CD4-positive, alpha-beta memory T cell (primary cell): ENCODE data around the gene RBM44. TPM values are rescaled to one million over a fixed set of nuclear protein-coding genes. Genes with fewer than 3 reads are reported as not detected.
A peak's percentile ranks its signal among the peaks of the same experiment; 100 is the strongest.
"Not testable (repeated sequence)": the region's sequence is repeated elsewhere in the genome, so short reads cannot be mapped to it uniquely, and the experiment has no call there.

Experiments
- CTCF ChIA-PET: fragments of 350-600 bp; sonication (Branson Sonifier 250); formaldehyde crosslinking; loops from one replicate; lab custom pipeline; 2021; ENCODE audit warnings: inconsistent platforms; ENCODE audit not compliant: partially characterized antibody; lab: Charles Lee
- POLR2A ChIA-PET: fragments of 350-600 bp; sonication (Branson Sonifier 250); formaldehyde crosslinking; loops from one replicate; lab custom pipeline; 2021; ENCODE audit not compliant: partially characterized antibody; lab: Charles Lee
- DNase-seq, 5 donors: peaks; one replicate each; pipeline versions ENCODE4 v3.0.0 to v3.0.0-alpha.2; 2020 to 2022; ENCODE audit warnings: mixed read lengths in 1 of 5
- H3K27ac ChIP-seq: one replicate; pipeline ENCODE4 v1.7.0; 2013; ENCODE audit warnings: low read depth, low read length
- H3K27me3 ChIP-seq: 2 replicates; pipeline ENCODE4 v1.7.0; 2013; ENCODE audit warnings: mild to moderate bottlenecking, low read length, moderate library complexity; ENCODE audit not compliant: insufficient read depth
- H3K36me3 ChIP-seq: 2 replicates; pipeline ENCODE4 v1.7.0; 2013; ENCODE audit warnings: mild to moderate bottlenecking, low read length, moderate library complexity; ENCODE audit not compliant: insufficient read depth
- H3K4me1 ChIP-seq: 2 replicates; pipeline ENCODE4 v1.7.0; 2013; ENCODE audit warnings: mild to moderate bottlenecking, low read length, moderate library complexity; ENCODE audit not compliant: insufficient read depth
- H3K4me3 ChIP-seq, 2 donors: one replicate each; pipeline ENCODE4 v1.7.0; 2013; ENCODE audit warnings: low read length in 2 of 2, mild to moderate bottlenecking in 1 of 2
- H3K9me3 ChIP-seq, 2 donors: one replicate each; pipeline ENCODE4 v1.7.0; 2013; ENCODE audit warnings: low read length in 2 of 2, control low read depth in 1 of 2; ENCODE audit not compliant: control insufficient read depth in 1 of 2
- H3K27ac Mint-ChIP-seq, 7 donors: one replicate each; pipeline ENCODE4 v1.8.0; 2020 to 2021; ENCODE audit warnings: mixed read lengths in 7 of 7, mild to moderate bottlenecking in 6 of 7, inconsistent platforms in 3 of 7, moderate library complexity in 3 of 7
- H3K27me3 Mint-ChIP-seq, 2 donors: one replicate each; pipeline ENCODE4 v1.8.0; 2020 to 2021; ENCODE audit warnings: mixed read lengths in 2 of 2
- H3K36me3 Mint-ChIP-seq, 2 donors: one replicate each; pipeline ENCODE4 v1.8.0; 2020 to 2021; ENCODE audit warnings: mixed read lengths in 2 of 2, inconsistent platforms in 1 of 2, mild to moderate bottlenecking in 1 of 2
- H3K4me1 Mint-ChIP-seq, 4 donors: one replicate each; pipeline ENCODE4 v1.8.0; 2020 to 2021; ENCODE audit warnings: mixed read lengths in 4 of 4, mild to moderate bottlenecking in 1 of 4
- H3K4me3 Mint-ChIP-seq, 8 donors: one replicate each; pipeline ENCODE4 v1.8.0; 2020 to 2021; ENCODE audit warnings: mixed read lengths in 8 of 8, mild to moderate bottlenecking in 7 of 8, moderate library complexity in 6 of 8, inconsistent platforms in 3 of 8
- H3K9me3 Mint-ChIP-seq, 8 donors: one replicate each; pipeline ENCODE4 v1.8.0; 2020 to 2021; ENCODE audit warnings: mixed read lengths in 8 of 8, mild to moderate bottlenecking in 5 of 8, inconsistent platforms in 3 of 8, moderate library complexity in 1 of 8
- intact Hi-C: fragments of 100-400 bp; cut with micrococcal nuclease; formaldehyde crosslinking; loops from one replicate; pipeline ENCODE4 v1.15.1; 2023
- polyA plus RNA-seq, 2 donors: library from polyadenylated mRNA; unstranded; fragments of 300-500 nt; fragmentation: Illumina TruSeq; gene quantifications; one replicate each; pipeline ENCODE4 v1.2.3, GENCODE V29; 2021
- total RNA-seq, 2 experiments: library from RNA; stranded (reverse); gene quantifications; one replicate each; pipeline ENCODE4 v1.2.3, GENCODE V29; 2021

The RBM44 gene
- total and polyA plus RNA-seq, 4 experiments from 2014 or later = 0.17 to 1.1 (median 0.47) TPM

DNA sequence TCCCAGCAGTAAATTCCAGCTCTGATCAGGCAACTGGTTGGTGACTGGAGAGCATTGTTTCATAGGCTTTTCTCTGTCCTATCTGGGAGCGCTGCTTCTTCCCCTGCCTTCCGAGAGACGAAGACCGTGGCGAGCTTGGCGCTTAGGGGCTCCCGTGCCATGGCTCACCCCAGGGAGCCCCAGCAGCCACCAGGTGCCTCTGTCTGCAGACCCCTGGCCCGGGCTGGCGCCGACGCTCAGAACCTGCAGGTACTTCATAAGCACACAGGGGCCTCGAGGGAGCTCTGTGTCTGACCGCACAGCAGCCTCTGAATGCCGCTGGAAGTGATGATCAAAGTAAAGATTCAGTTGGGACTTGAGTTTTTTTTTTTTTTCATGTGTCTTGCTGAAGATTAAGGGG is 19.1 kb upstream of the RBM44 start:
- Mint-ChIP-seq H3K36me3 (peaks cover 83% of the 10 kb centered on the region in 2 donors), H3K27me3 (no peaks in the 10 kb centered on the region), H3K4me3 (no peak overlapping the region), H3K9me3 (peaks cover 0 to 19% (median 8%) of the 10 kb centered on the region in 8 donors), H3K27ac (no peak overlapping the region), H3K4me1 (peaks cover 0 to 5% (median 0%) of the 10 kb centered on the region in 4 donors)
- no peak overlapping the region for H3K27ac ChIP-seq
- peaks cover 38% of the 10 kb centered on the region for H3K36me3 ChIP-seq
- ChIA-PET POLR2A (no interaction called here), CTCF (interaction anchor here (0.7 kb wide), 1 partner anchor 106 kb away, joined by 3 read pairs; no protein-coding TSS in a partner anchor)
- DNase-seq = no peak
- no peaks in the 10 kb centered on the region for H3K4me1 ChIP-seq
- intact Hi-C loops = no loop called here
- no peak overlapping the region for H3K4me3 ChIP-seq
- H3K27me3 ChIP-seq = no peaks in the 10 kb centered on the region
- no peaks in the 10 kb centered on the region for H3K9me3 ChIP-seq

DNA sequence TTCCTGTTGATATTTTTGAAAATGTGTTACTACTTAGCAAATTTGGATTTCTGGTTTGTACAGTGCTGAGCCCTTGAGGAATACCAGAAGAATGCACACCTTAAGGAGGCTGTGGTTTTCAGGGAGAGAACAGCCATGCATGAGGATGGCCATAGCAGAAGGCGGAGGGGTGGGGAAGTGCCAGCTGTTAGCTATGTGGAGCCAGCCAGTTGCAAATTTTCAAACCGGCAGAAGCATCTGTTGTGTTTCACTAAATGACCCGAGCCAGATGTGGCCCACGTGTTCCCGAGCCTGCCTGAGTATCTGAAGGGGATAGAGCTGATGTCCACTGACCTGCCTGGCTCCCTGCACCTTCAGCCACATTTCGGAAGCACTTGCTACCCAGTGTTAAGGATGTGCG is 16.4 kb upstream of the RBM44 start:
- ChIA-PET CTCF (no interaction called here), POLR2A (no interaction called here)
- Histone ChIP-seq H3K27ac (no peak overlapping the region), H3K4me3 (no peak overlapping the region), H3K27me3 (no peaks in the 10 kb centered on the region), H3K4me1 (no peaks in the 10 kb centered on the region), H3K36me3 (peaks cover 30% of the 10 kb centered on the region), H3K9me3 (no peaks in the 10 kb centered on the region)
- intact Hi-C loops = no loop called here
- peak overlapping the region in 3 of 7 donors; percentile 16 to 71 (median 25) for H3K27ac Mint-ChIP-seq
- peaks cover 78 to 83% of the 10 kb centered on the region in 2 donors for H3K36me3 Mint-ChIP-seq
- no peaks in the 10 kb centered on the region for H3K27me3 Mint-ChIP-seq
- no peak for DNase-seq
- H3K4me3 Mint-ChIP-seq = no peak overlapping the region
- peaks cover 0 to 3% (median 0%) of the 10 kb centered on the region in 4 donors for H3K4me1 Mint-ChIP-seq
- H3K9me3 Mint-ChIP-seq = peaks cover 0 to 35% (median 11%) of the 10 kb centered on the region in 8 donors

DNA sequence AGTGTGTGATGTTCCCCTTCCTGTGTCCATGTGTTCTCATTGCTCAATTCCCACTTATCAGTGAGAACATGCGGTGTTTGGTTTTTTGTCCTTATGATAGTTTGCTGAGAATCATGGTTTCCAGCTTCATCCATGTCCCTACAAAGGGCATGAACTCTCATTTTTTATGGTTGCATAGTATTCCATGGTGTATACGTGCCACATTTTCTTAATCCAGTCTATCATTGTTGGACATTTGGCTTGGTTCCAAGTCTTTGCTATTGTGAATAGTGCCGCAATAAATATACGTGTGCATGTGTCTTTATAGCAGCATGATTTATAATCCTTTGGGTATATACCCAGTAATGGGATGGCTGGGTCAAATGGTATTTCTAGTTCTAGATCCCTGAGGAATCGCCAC is 14.9 kb upstream of the RBM44 start:
- Mint-ChIP-seq H3K36me3 (peaks cover 68 to 76% of the 10 kb centered on the region in 2 donors), H3K9me3 (peaks cover 0 to 35% (median 11%) of the 10 kb centered on the region in 8 donors)
- H3K27me3 Mint-ChIP-seq, intact Hi-C loops, CTCF ChIA-PET, H3K27ac Mint-ChIP-seq, H3K4me1 Mint-ChIP-seq, H3K9me3 ChIP-seq, H3K4me3 ChIP-seq, H3K4me3 Mint-ChIP-seq, POLR2A ChIA-PET, H3K27ac ChIP-seq, H3K4me1 ChIP-seq, DNase-seq, H3K27me3 ChIP-seq: not testable (repeated sequence)
- peaks cover 30% of the 10 kb centered on the region for H3K36me3 ChIP-seq

DNA sequence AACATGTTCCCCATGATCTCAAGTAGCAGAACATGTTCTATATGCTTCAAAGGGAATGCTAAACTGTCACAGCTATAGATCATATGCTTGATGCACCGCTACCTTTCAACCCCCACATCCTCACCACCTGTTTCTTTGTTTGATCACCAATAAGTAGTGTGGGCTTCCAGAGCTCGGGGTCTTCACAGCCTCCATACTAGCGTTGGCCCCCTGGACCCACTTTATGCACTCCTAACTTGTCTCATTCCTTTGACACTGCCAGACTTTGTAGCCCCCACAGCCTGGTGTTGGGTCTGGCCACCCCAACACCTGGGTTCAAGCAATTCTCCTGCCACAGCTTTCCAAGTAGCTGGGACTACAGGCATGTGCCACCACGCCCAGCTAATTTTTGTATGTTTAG is 11.6 kb upstream of the RBM44 start:
- peaks cover 0 to 32% (median 11%) of the 10 kb centered on the region in 8 donors for H3K9me3 Mint-ChIP-seq
- H3K9me3 ChIP-seq = no peaks in the 10 kb centered on the region
- H3K4me1 ChIP-seq = no peaks in the 10 kb centered on the region
- H3K36me3 ChIP-seq = peaks cover 3% of the 10 kb centered on the region
- H3K27ac ChIP-seq = no peak overlapping the region
- no peak overlapping the region for H3K4me3 Mint-ChIP-seq
- peaks cover 0 to 12% (median 6%) of the 10 kb centered on the region in 4 donors for H3K4me1 Mint-ChIP-seq
- no peaks in the 10 kb centered on the region for H3K27me3 Mint-ChIP-seq
- DNase-seq = no peak
- intact Hi-C loops = no loop called here
- H3K4me3 ChIP-seq = no peak overlapping the region
- H3K36me3 Mint-ChIP-seq = peaks cover 42 to 50% of the 10 kb centered on the region in 2 donors
- POLR2A ChIA-PET = no interaction called here
- no peaks in the 10 kb centered on the region for H3K27me3 ChIP-seq
- peak overlapping the region in 1 of 7 donors; percentile 64 for H3K27ac Mint-ChIP-seq
- CTCF ChIA-PET = interaction anchor here (1.6 kb wide), 1 partner anchor 41 kb away, joined by 6 read pairs; no protein-coding TSS in a partner anchor

DNA sequence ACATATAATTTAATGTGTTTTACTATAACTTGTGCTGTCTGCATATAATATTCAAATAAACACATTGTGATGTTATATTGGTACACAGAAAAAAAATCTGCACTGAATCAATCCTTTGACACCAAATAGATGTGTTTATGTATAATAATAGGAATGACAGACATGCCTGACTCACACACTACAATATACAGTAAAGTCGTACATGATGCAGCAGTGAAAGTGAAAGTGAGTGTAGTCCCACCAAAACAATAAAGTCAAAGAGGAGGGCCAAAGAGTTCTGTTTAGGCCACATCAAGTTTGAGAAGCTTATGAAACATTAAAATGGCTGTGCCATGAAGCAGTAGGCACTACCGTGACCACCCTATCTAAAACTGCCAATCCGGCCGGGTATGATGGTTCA is 8.2 kb upstream of the RBM44 start:
- Histone ChIP-seq H3K36me3 (no peaks in the 10 kb centered on the region), H3K9me3 (no peaks in the 10 kb centered on the region), H3K27ac (no peak overlapping the region), H3K4me1 (no peaks in the 10 kb centered on the region), H3K27me3 (no peaks in the 10 kb centered on the region), H3K4me3 (no peak overlapping the region)
- Mint-ChIP-seq H3K4me1 (peaks cover 0 to 13% (median 6%) of the 10 kb centered on the region in 4 donors), H3K36me3 (peaks cover 20 to 27% of the 10 kb centered on the region in 2 donors), H3K4me3 (no peak overlapping the region), H3K27ac (peak overlapping the region in 1 of 7 donors; percentile 4), H3K9me3 (peaks cover 0 to 13% (median 4%) of the 10 kb centered on the region in 8 donors), H3K27me3 (no peaks in the 10 kb centered on the region)
- intact Hi-C loops = no loop called here
- ChIA-PET CTCF (interaction anchor here (1.0 to 1.3 kb wide), 2 partner anchors 45 to 118 kb away, joined by 3 read pairs; no protein-coding TSS in a partner anchor), POLR2A (no interaction called here)
- DNase-seq = no peak

DNA sequence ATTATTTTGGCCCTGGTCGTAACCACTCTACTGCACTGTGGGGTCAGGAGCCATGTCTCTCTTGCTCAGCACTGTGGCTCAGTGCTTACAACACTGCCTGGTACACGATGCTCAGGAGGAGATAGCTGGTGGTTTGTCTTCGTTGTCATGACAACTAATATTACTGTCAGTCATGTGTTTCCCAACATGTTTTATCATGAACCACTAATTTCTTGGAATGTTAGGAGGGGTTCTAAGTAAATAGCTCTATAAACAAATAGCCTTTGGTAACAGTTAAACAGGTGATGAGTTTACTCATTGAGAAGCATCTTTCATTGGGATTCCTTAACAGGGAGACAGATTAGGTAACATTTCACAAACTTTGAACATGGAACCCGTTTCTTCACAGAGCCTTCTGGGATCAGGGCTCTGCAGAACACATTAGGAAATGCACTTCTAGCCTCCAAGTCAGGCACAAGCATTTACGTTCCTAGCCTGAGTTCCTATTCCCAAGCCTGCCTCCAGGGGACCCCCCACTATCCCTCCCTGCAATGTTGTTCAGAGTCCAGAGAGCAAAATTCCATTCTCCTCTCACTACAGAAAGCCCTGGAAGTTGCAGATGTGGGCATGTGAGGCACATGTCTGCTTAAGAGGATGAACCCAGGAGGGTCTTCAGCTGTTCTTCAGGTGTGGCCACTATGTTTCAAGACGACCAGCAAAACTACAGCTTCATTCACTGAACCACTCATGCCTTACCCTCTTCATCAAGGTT is 6.4 kb upstream of the RBM44 start:
- Mint-ChIP-seq H3K27me3 (no peaks in the 10 kb centered on the region), H3K4me3 (no peak overlapping the region), H3K27ac (peak overlapping the region in 1 of 7 donors; percentile 4), H3K36me3 (peaks cover 9 to 14% of the 10 kb centered on the region in 2 donors), H3K4me1 (peaks cover 0 to 13% (median 4%) of the 10 kb centered on the region in 4 donors), H3K9me3 (peaks cover 0 to 4% (median under 1%) of the 10 kb centered on the region in 8 donors)
- CTCF ChIA-PET = no interaction called here
- no peaks in the 10 kb centered on the region for H3K36me3 ChIP-seq
- no peaks in the 10 kb centered on the region for H3K9me3 ChIP-seq
- no peak overlapping the region for H3K27ac ChIP-seq
- no peaks in the 10 kb centered on the region for H3K4me1 ChIP-seq
- no peak overlapping the region for H3K4me3 ChIP-seq
- DNase-seq = no peak
- POLR2A ChIA-PET = interaction anchor here (0.8 kb wide), 1 partner anchor 17 kb away, joined by 3 read pairs; no protein-coding TSS in a partner anchor
- intact Hi-C loops = no loop called here
- H3K27me3 ChIP-seq = no peaks in the 10 kb centered on the region

DNA sequence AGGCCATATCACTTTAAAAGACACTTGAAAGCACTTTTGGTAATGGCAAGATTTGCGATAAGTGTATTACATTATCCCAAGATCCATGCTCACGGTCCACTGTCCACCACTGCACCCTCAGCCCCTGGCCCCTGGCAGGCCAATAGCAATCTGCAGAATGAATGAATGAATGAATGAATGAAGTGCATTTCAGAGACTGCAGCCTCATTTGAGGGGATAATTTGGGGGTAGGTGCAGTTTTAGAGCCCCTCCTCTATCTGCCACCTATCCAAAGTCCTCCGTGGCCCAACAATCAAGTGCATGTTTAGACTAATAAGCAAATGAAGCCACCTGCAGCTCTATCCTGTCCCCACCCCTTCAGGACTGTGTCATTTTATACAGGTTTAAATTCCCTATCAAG is 1.3 kb upstream of the RBM44 start:
- peaks cover 0 to 14% (median 0%) of the 10 kb centered on the region in 8 donors for H3K9me3 Mint-ChIP-seq
- Histone ChIP-seq H3K4me1 (no peaks in the 10 kb centered on the region), H3K4me3 (no peak overlapping the region), H3K27ac (no peak overlapping the region), H3K27me3 (no peaks in the 10 kb centered on the region), H3K36me3 (no peaks in the 10 kb centered on the region), H3K9me3 (no peaks in the 10 kb centered on the region)
- no peak overlapping the region for H3K27ac Mint-ChIP-seq
- H3K36me3 Mint-ChIP-seq = peaks cover 0 to 15% of the 10 kb centered on the region in 2 donors
- no peak for DNase-seq
- POLR2A ChIA-PET = no interaction called here
- H3K27me3 Mint-ChIP-seq = no peaks in the 10 kb centered on the region
- H3K4me3 Mint-ChIP-seq = no peak overlapping the region
- intact Hi-C loops = no loop called here
- CTCF ChIA-PET = no interaction called here
- no peaks in the 10 kb centered on the region for H3K4me1 Mint-ChIP-seq
